ENCODE measurements around the gene PDZRN3.

Gene PDZRN3

GRCh38 chr3:73401616-73402279 lies 223.0 kb downstream of the PDZRN3 start:
- Histone ChIP-seq H3K36me3 (ENCODE audit: control insufficient read depth in 4 of 4, insufficient read depth in 4 of 4, low read length in 3 of 4) (no peaks in the 10 kb centered on the region), H3K9me3 (ENCODE audit: control extremely low read depth in 1 of 5, control insufficient read depth in 4 of 5, insufficient read depth in 2 of 5, low read depth in 1 of 5, low read length in 4 of 5) (no peaks in the 10 kb centered on the region), H3K27me3 (replicated peaks in 2 of 5; ENCODE audit: control insufficient read depth in 4 of 5, insufficient read depth in 5 of 5, low read length in 4 of 5) (peaks cover 0 to 4% (median 0%) of the 10 kb centered on the region in 5 experiments), H3K27ac (ENCODE audit: insufficient read depth in 1 of 2, low read depth in 1 of 2, low read length in 2 of 2, poor library complexity in 1 of 2, severe bottlenecking in 2 of 2) (no peak overlapping the region), H3K4me3 (ENCODE audit: control insufficient read depth in 1 of 7, extremely low read depth in 1 of 7, insufficient read depth in 4 of 7, low read depth in 2 of 7, low read length in 6 of 7) (no peak overlapping the region), H3K4me1 (ENCODE audit: control extremely low read depth in 1 of 4, control insufficient read depth in 4 of 4, insufficient read depth in 4 of 4, low read length in 3 of 4) (no peaks in the 10 kb centered on the region)
- CTCF ChIA-PET: no interaction called here
- POLR2A ChIA-PET: no interaction called here
- DNase-seq: no peak
- WGBS (ENCODE audit: insufficient coverage): 93% methylated on average over 7 of the region's 7 CpGs

- no peak overlapping the region for H3K4me3 ChIP-seq (ENCODE audit: control insufficient read depth in 1 of 7, extremely low read depth in 1 of 7, insufficient read depth in 4 of 7, low read depth in 2 of 7, low read length in 6 of 7)
- CTCF ChIA-PET: no interaction called here
- 3% methylated on average over 6 of the region's 6 CpGs for WGBS (ENCODE audit: insufficient coverage)
- POLR2A ChIA-PET: no interaction called here
- no peaks in the 10 kb centered on the region for H3K4me1 ChIP-seq (ENCODE audit: control extremely low read depth in 1 of 4, control insufficient read depth in 4 of 4, insufficient read depth in 4 of 4, low read length in 3 of 4)
- no peak overlapping the region for H3K27ac ChIP-seq (ENCODE audit: insufficient read depth in 1 of 2, low read depth in 1 of 2, low read length in 2 of 2, poor library complexity in 1 of 2, severe bottlenecking in 2 of 2)
- H3K9me3 ChIP-seq (ENCODE audit: control extremely low read depth in 1 of 5, control insufficient read depth in 4 of 5, insufficient read depth in 2 of 5, low read depth in 1 of 5, low read length in 4 of 5): no peaks in the 10 kb centered on the region
- peak in 2 of 3 donors; percentile 0 to 1 for DNase-seq
- H3K27me3 ChIP-seq (replicated peaks in 2 of 5; ENCODE audit: control insufficient read depth in 4 of 5, insufficient read depth in 5 of 5, low read length in 4 of 5): peaks cover 0 to 2% (median 0%) of the 10 kb centered on the region in 5 experiments
- no peaks in the 10 kb centered on the region for H3K36me3 ChIP-seq (ENCODE audit: control insufficient read depth in 4 of 4, insufficient read depth in 4 of 4, low read length in 3 of 4)
Measured at GRCh38 chr3:73401059-73401458, 223.7 kb downstream of the PDZRN3 start.

GRCh38 chr3:73399666-73400253 lies 225.0 kb downstream of the PDZRN3 start:
- H3K27ac ChIP-seq (ENCODE audit: insufficient read depth in 1 of 2, low read depth in 1 of 2, low read length in 2 of 2, poor library complexity in 1 of 2, severe bottlenecking in 2 of 2): no peak overlapping the region
- ChIA-PET CTCF (no interaction called here), POLR2A (no interaction called here)
- peaks cover 0 to 2% (median 0%) of the 10 kb centered on the region in 5 experiments for H3K27me3 ChIP-seq (replicated peaks in 2 of 5; ENCODE audit: control insufficient read depth in 4 of 5, insufficient read depth in 5 of 5, low read length in 4 of 5)
- no peaks in the 10 kb centered on the region for H3K36me3 ChIP-seq (ENCODE audit: control insufficient read depth in 4 of 4, insufficient read depth in 4 of 4, low read length in 3 of 4)
- WGBS (ENCODE audit: insufficient coverage): 100% methylated on average over 2 of the region's 3 CpGs
- no peak overlapping the region for H3K4me3 ChIP-seq (ENCODE audit: control insufficient read depth in 1 of 7, extremely low read depth in 1 of 7, insufficient read depth in 4 of 7, low read depth in 2 of 7, low read length in 6 of 7)
- no peaks in the 10 kb centered on the region for H3K9me3 ChIP-seq (ENCODE audit: control extremely low read depth in 1 of 5, control insufficient read depth in 4 of 5, insufficient read depth in 2 of 5, low read depth in 1 of 5, low read length in 4 of 5)
- H3K4me1 ChIP-seq (ENCODE audit: control extremely low read depth in 1 of 4, control insufficient read depth in 4 of 4, insufficient read depth in 4 of 4, low read length in 3 of 4): no peaks in the 10 kb centered on the region
- DNase-seq: no peak

- Histone ChIP-seq H3K36me3 (ENCODE audit: control insufficient read depth in 4 of 4, insufficient read depth in 4 of 4, low read length in 3 of 4) (no peaks in the 10 kb centered on the region), H3K4me3 (ENCODE audit: control insufficient read depth in 1 of 7, extremely low read depth in 1 of 7, insufficient read depth in 4 of 7, low read depth in 2 of 7, low read length in 6 of 7) (no peak overlapping the region), H3K4me1 (ENCODE audit: control extremely low read depth in 1 of 4, control insufficient read depth in 4 of 4, insufficient read depth in 4 of 4, low read length in 3 of 4) (no peaks in the 10 kb centered on the region), H3K27ac (ENCODE audit: insufficient read depth in 1 of 2, low read depth in 1 of 2, low read length in 2 of 2, poor library complexity in 1 of 2, severe bottlenecking in 2 of 2) (no peak overlapping the region), H3K27me3 (replicated peaks in 2 of 5; ENCODE audit: control insufficient read depth in 4 of 5, insufficient read depth in 5 of 5, low read length in 4 of 5) (peaks cover 0 to 2% (median 0%) of the 10 kb centered on the region in 5 experiments), H3K9me3 (ENCODE audit: control extremely low read depth in 1 of 5, control insufficient read depth in 4 of 5, insufficient read depth in 2 of 5, low read depth in 1 of 5, low read length in 4 of 5) (no peaks in the 10 kb centered on the region)
- DNase-seq: no peak
- POLR2A ChIA-PET: no interaction called here
- CTCF ChIA-PET: no interaction called here
- no CpG with 5 or more reads among the region's 3 CpGs for WGBS (ENCODE audit: insufficient coverage)
Measured at GRCh38 chr3:73399106-73399505, 225.6 kb downstream of the PDZRN3 start.

- ChIA-PET POLR2A (no interaction called here), CTCF (no interaction called here)
- H3K27ac ChIP-seq (ENCODE audit: insufficient read depth in 1 of 2, low read depth in 1 of 2, low read length in 2 of 2, poor library complexity in 1 of 2, severe bottlenecking in 2 of 2): no peak overlapping the region
- DNase-seq: no peak
- WGBS (ENCODE audit: insufficient coverage): 96% methylated on average over 8 of the region's 8 CpGs
- no peaks in the 10 kb centered on the region for H3K9me3 ChIP-seq (ENCODE audit: control extremely low read depth in 1 of 5, control insufficient read depth in 4 of 5, insufficient read depth in 2 of 5, low read depth in 1 of 5, low read length in 4 of 5)
- peaks cover 0 to 4% (median 0%) of the 10 kb centered on the region in 5 experiments for H3K27me3 ChIP-seq (replicated peaks in 2 of 5; ENCODE audit: control insufficient read depth in 4 of 5, insufficient read depth in 5 of 5, low read length in 4 of 5)
- no peaks in the 10 kb centered on the region for H3K4me1 ChIP-seq (ENCODE audit: control extremely low read depth in 1 of 4, control insufficient read depth in 4 of 4, insufficient read depth in 4 of 4, low read length in 3 of 4)
- no peaks in the 10 kb centered on the region for H3K36me3 ChIP-seq (ENCODE audit: control insufficient read depth in 4 of 4, insufficient read depth in 4 of 4, low read length in 3 of 4)
- H3K4me3 ChIP-seq (ENCODE audit: control insufficient read depth in 1 of 7, extremely low read depth in 1 of 7, insufficient read depth in 4 of 7, low read depth in 2 of 7, low read length in 6 of 7): no peak overlapping the region
Measured at GRCh38 chr3:73398084-73398483, 226.7 kb downstream of the PDZRN3 start.

GRCh38 chr3:73394240-73394639 lies 230.5 kb downstream of the PDZRN3 start:
- ChIA-PET POLR2A (no interaction called here), CTCF (interaction anchor here (1.1 kb wide), 1 partner anchor 17 kb away, joined by 3 read pairs; no protein-coding TSS in a partner anchor)
- Histone ChIP-seq H3K36me3 (ENCODE audit: control insufficient read depth in 4 of 4, insufficient read depth in 4 of 4, low read length in 3 of 4) (no peaks in the 10 kb centered on the region), H3K27me3 (replicated peaks in 2 of 5; ENCODE audit: control insufficient read depth in 4 of 5, insufficient read depth in 5 of 5, low read length in 4 of 5) (peaks cover 0 to 4% (median 0%) of the 10 kb centered on the region in 5 experiments), H3K27ac (ENCODE audit: insufficient read depth in 1 of 2, low read depth in 1 of 2, low read length in 2 of 2, poor library complexity in 1 of 2, severe bottlenecking in 2 of 2) (no peak overlapping the region), H3K4me3 (ENCODE audit: control insufficient read depth in 1 of 7, extremely low read depth in 1 of 7, insufficient read depth in 4 of 7, low read depth in 2 of 7, low read length in 6 of 7) (no peak overlapping the region), H3K9me3 (ENCODE audit: control extremely low read depth in 1 of 5, control insufficient read depth in 4 of 5, insufficient read depth in 2 of 5, low read depth in 1 of 5, low read length in 4 of 5) (no peaks in the 10 kb centered on the region), H3K4me1 (ENCODE audit: control extremely low read depth in 1 of 4, control insufficient read depth in 4 of 4, insufficient read depth in 4 of 4, low read length in 3 of 4) (no peaks in the 10 kb centered on the region)
- DNase-seq: no peak
- 70% methylated on average over 2 of the region's 5 CpGs for WGBS (ENCODE audit: insufficient coverage)

GRCh38 chr3:73393005-73393404 lies 231.7 kb downstream of the PDZRN3 start:
- H3K4me3 ChIP-seq (ENCODE audit: control insufficient read depth in 1 of 7, extremely low read depth in 1 of 7, insufficient read depth in 4 of 7, low read depth in 2 of 7, low read length in 6 of 7): no peak overlapping the region
- ChIA-PET CTCF (no interaction called here), POLR2A (no interaction called here)
- DNase-seq: no peak
- no peaks in the 10 kb centered on the region for H3K9me3 ChIP-seq (ENCODE audit: control extremely low read depth in 1 of 5, control insufficient read depth in 4 of 5, insufficient read depth in 2 of 5, low read depth in 1 of 5, low read length in 4 of 5)
- 96% methylated on average over 6 of the region's 9 CpGs for WGBS (ENCODE audit: insufficient coverage)
- no peak overlapping the region for H3K27ac ChIP-seq (ENCODE audit: insufficient read depth in 1 of 2, low read depth in 1 of 2, low read length in 2 of 2, poor library complexity in 1 of 2, severe bottlenecking in 2 of 2)
- H3K36me3 ChIP-seq (ENCODE audit: control insufficient read depth in 4 of 4, insufficient read depth in 4 of 4, low read length in 3 of 4): no peaks in the 10 kb centered on the region
- peaks cover 0 to 2% (median 0%) of the 10 kb centered on the region in 5 experiments for H3K27me3 ChIP-seq (replicated peaks in 2 of 5; ENCODE audit: control insufficient read depth in 4 of 5, insufficient read depth in 5 of 5, low read length in 4 of 5)
- no peaks in the 10 kb centered on the region for H3K4me1 ChIP-seq (ENCODE audit: control extremely low read depth in 1 of 4, control insufficient read depth in 4 of 4, insufficient read depth in 4 of 4, low read length in 3 of 4)
